Neural progenitor cell (in vitro differentiated cells): ENCODE measurements around the gene PTCH1. TPM values are rescaled to one million over a fixed set of nuclear protein-coding genes. Genes with fewer than 3 reads are reported as not detected.

Experiments used
- DNase-seq: peaks from one replicate; pipeline ENCODE4 v3.0.0-alpha.2; 2016; ENCODE audit warnings: low spot score
- H2AFZ ChIP-seq: fragments of 200-600 bp; sonication (generic); replicated peaks from 2 replicates; pipeline ENCODE4 v1.6.1; 2016; ENCODE audit warnings: antibody characterized with exemption
- H3F3A ChIP-seq: fragments of 200-600 bp; sonication (generic); 2 replicates; pipeline ENCODE4 v1.6.1; 2016; ENCODE audit warnings: antibody characterized with exemption, low read depth
- H3K27ac ChIP-seq: fragments of 200-600 bp; sonication (generic); 2 replicates; pipeline ENCODE4 v1.5.1; 2016; ENCODE audit warnings: mild to moderate bottlenecking
- H3K27me3 ChIP-seq: fragments of 200-600 bp; sonication (generic); 2 replicates; pipeline ENCODE4 v1.6.1; 2016; ENCODE audit warnings: mild to moderate bottlenecking, moderate library complexity
- H3K36me3 ChIP-seq: fragments of 200-600 bp; sonication (generic); 2 replicates; pipeline ENCODE4 v1.5.1; 2016
- H3K4me1 ChIP-seq: fragments of 200-600 bp; sonication (generic); 2 replicates; pipeline ENCODE4 v1.6.1; 2016; ENCODE audit warnings: mixed run types
- H3K4me2 ChIP-seq: fragments of 200-600 bp; sonication (generic); 2 replicates; pipeline ENCODE4 v1.6.1; 2016
- H3K4me3 ChIP-seq: fragments of 200-600 bp; sonication (generic); 2 replicates; pipeline ENCODE4 v1.5.1; 2016
- H3K79me2 ChIP-seq: fragments of 200-600 bp; sonication (generic); 2 replicates; pipeline ENCODE4 v1.6.1; 2016; ENCODE audit warnings: low read depth
- H3K9ac ChIP-seq: fragments of 200-600 bp; sonication (generic); 2 replicates; pipeline ENCODE4 v1.6.1; 2016
- H3K9me3 ChIP-seq: fragments of 200-600 bp; sonication (generic); 2 replicates; pipeline ENCODE4 v1.5.1; 2016; ENCODE audit warnings: low read depth
- H4K20me1 ChIP-seq: fragments of 200-600 bp; sonication (generic); 2 replicates; pipeline ENCODE4 v1.6.1; 2016; ENCODE audit warnings: low read depth
- H3K27ac Mint-ChIP-seq: 3 replicates; pipeline ENCODE4 v1.8.0; 2021; ENCODE audit warnings: mixed read lengths
- H3K27me3 Mint-ChIP-seq: 2 replicates; pipeline ENCODE4 v1.8.0; 2022; ENCODE audit warnings: low read depth, mild to moderate bottlenecking, inconsistent platforms, moderate library complexity, mixed read lengths; ENCODE audit not compliant: insufficient read depth
- H3K36me3 Mint-ChIP-seq: 3 replicates; pipeline ENCODE4 v1.8.0; 2021; ENCODE audit warnings: mixed read lengths
- H3K4me1 Mint-ChIP-seq: 3 replicates; pipeline ENCODE4 v1.8.0; 2021; ENCODE audit warnings: mixed read lengths
- H3K4me3 Mint-ChIP-seq: 3 replicates; pipeline ENCODE4 v1.8.0; 2021; ENCODE audit warnings: mild to moderate bottlenecking, moderate library complexity, mixed read lengths
- H3K9me3 Mint-ChIP-seq: 3 replicates; pipeline ENCODE4 v1.8.0; 2020; ENCODE audit warnings: mixed read lengths
- EZH2 ChIP-seq: fragments of 200-600 bp; sonication (generic); IDR thresholded peaks from 2 replicates; pipeline ENCODE4 v1.6.1; 2017; ENCODE audit warnings: antibody characterized with exemption, mild to moderate bottlenecking, moderate library complexity
- EZH2phosphoT487 ChIP-seq: fragments of 200-600 bp; sonication (generic); IDR thresholded peaks from 2 replicates; pipeline ENCODE4 v1.6.1; 2017; ENCODE audit warnings: antibody characterized with exemption
- total RNA-seq: library from RNA; depleted of rRNA; stranded (reverse); fragments of >200 nt; gene quantifications from 2 replicates; pipeline ENCODE4 v1.2.3, GENCODE V29; 2015; ENCODE audit warnings: low replicate concordance
- TF ChIP-seq, protein P1 (sequence below): fragments of 200-600 bp; sonication (generic); IDR thresholded peaks from 2 replicates; pipeline ENCODE4 v1.5.1; 2017; ENCODE audit warnings: antibody characterized with exemption, mild to moderate bottlenecking

Gene PTCH1
- total RNA-seq, 1 donor from 2014 or later = 23.0 TPM

DNA sequence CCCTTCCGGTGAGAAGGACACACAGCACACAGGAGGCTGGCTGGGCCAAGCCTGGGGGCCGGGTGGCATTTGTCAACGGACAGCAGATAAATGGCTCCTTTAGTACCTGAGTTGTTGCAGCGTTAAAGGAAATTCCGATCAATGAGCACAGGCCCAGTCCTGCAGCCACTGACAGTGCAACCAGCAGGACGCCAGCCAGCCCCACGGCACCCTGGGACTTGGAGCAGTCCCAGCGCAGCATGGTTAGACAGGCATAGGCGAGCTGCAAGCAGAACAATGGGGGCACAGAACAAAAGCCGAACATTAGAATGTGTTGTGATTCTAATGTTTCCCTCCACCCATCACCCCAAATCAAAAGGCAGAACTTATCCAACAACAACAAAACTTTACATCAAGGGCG lies 39.3 kb downstream of the PTCH1 start:
- peaks cover 58% of the 10 kb centered on the region for H3K4me1 Mint-ChIP-seq
- H3K27me3 ChIP-seq = no peaks in the 10 kb centered on the region
- peaks cover 33% of the 10 kb centered on the region for H3K79me2 ChIP-seq
- DNase-seq = peak; percentile 52
- no peaks in the 10 kb centered on the region for H3K9me3 Mint-ChIP-seq
- no peaks in the 10 kb centered on the region for H3K9me3 ChIP-seq
- no peaks in the 10 kb centered on the region for H3K27me3 Mint-ChIP-seq
- H3K4me3 Mint-ChIP-seq = peak overlapping the region; percentile 66
- no peak for TF ChIP-seq EZH2
- no peak for TF ChIP-seq EZH2phosphoT487
- TF ChIP-seq, protein P1, sequence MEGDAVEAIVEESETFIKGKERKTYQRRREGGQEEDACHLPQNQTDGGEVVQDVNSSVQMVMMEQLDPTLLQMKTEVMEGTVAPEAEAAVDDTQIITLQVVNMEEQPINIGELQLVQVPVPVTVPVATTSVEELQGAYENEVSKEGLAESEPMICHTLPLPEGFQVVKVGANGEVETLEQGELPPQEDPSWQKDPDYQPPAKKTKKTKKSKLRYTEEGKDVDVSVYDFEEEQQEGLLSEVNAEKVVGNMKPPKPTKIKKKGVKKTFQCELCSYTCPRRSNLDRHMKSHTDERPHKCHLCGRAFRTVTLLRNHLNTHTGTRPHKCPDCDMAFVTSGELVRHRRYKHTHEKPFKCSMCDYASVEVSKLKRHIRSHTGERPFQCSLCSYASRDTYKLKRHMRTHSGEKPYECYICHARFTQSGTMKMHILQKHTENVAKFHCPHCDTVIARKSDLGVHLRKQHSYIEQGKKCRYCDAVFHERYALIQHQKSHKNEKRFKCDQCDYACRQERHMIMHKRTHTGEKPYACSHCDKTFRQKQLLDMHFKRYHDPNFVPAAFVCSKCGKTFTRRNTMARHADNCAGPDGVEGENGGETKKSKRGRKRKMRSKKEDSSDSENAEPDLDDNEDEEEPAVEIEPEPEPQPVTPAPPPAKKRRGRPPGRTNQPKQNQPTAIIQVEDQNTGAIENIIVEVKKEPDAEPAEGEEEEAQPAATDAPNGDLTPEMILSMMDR = no peak
- H3K4me3 ChIP-seq = no peak overlapping the region
- H3K36me3 Mint-ChIP-seq = peaks cover 53% of the 10 kb centered on the region
- peak overlapping the region; percentile 93 for H3K27ac Mint-ChIP-seq
- peaks cover 20% of the 10 kb centered on the region for H3K36me3 ChIP-seq
- H3K4me1 ChIP-seq = peaks cover 43% of the 10 kb centered on the region
- H3K4me2 ChIP-seq = peak overlapping the region; percentile 51
- H3K27ac ChIP-seq = no peak overlapping the region
- H3K9ac ChIP-seq = no peak overlapping the region
- H3F3A ChIP-seq = peaks cover 39% of the 10 kb centered on the region
- H4K20me1 ChIP-seq = peaks cover 66% of the 10 kb centered on the region
- no peak overlapping the region for H2AFZ ChIP-seq

GRCh38 chr9:95468791-95469190 lies 48.0 kb downstream of the PTCH1 start:
- H3K36me3 Mint-ChIP-seq = peaks cover 61% of the 10 kb centered on the region
- no peak overlapping the region for H2AFZ ChIP-seq
- no peak overlapping the region for H3K27ac Mint-ChIP-seq

DNA sequence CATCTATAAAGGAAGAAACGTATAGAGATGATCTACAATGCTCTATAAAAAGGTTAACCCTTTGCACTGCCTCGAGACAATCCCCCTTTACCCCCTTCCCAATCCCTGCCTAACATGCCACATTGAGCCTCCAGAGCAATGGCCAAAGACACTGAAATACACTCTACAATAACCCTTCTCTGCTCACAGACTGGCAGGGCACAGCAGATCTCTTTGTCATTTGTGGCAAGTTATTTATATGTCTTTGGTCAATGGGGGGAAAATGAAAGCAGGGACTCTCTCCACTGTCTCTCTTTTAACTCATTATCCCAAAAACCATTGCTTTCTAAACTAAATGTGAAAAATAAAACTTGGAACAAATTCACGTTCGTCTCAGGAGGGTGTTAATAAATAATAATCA lies 51.7 kb downstream of the PTCH1 start:
- Histone ChIP-seq H3K9me3 (no peaks in the 10 kb centered on the region), H3K4me1 (peaks cover 25% of the 10 kb centered on the region), H3K4me3 (no peak overlapping the region), H3K27ac (no peak overlapping the region), H2AFZ (no peak overlapping the region), H3K9ac (no peak overlapping the region), H3K4me2 (no peak overlapping the region), H3K36me3 (peaks cover 7% of the 10 kb centered on the region), H3K27me3 (no peaks in the 10 kb centered on the region), H3K79me2 (no peaks in the 10 kb centered on the region), H3F3A (peaks cover 15% of the 10 kb centered on the region), H4K20me1 (peaks cover 48% of the 10 kb centered on the region)
- Mint-ChIP-seq H3K27me3 (peaks cover 2% of the 10 kb centered on the region), H3K4me1 (peaks cover 35% of the 10 kb centered on the region), H3K27ac (no peak overlapping the region), H3K4me3 (no peak overlapping the region), H3K9me3 (peaks cover 2% of the 10 kb centered on the region), H3K36me3 (peaks cover 50% of the 10 kb centered on the region)
- DNase-seq = no peak
- TF ChIP-seq EZH2 = no peak
- no peak for TF ChIP-seq EZH2phosphoT487
- TF ChIP-seq, protein P1 = no peak

More at GRCh38 chr9:95468791-95469190, 48.0 kb downstream of the PTCH1 start:
- peaks cover 2% of the 10 kb centered on the region for H3K9me3 Mint-ChIP-seq
- TF ChIP-seq, protein P1 = no peak
- no peak for TF ChIP-seq EZH2
- no peak overlapping the region for H3K4me3 Mint-ChIP-seq
- no peaks in the 10 kb centered on the region for H3K79me2 ChIP-seq
- no peak overlapping the region for H3K4me2 ChIP-seq
- H3K36me3 ChIP-seq = peaks cover 7% of the 10 kb centered on the region
- no peak for DNase-seq
- no peak overlapping the region for H3K9ac ChIP-seq
- H3K27ac ChIP-seq = no peak overlapping the region
- no peaks in the 10 kb centered on the region for H3K27me3 ChIP-seq
- no peak overlapping the region for H3K4me3 ChIP-seq
- H3K9me3 ChIP-seq = no peaks in the 10 kb centered on the region
- H3K4me1 Mint-ChIP-seq = peaks cover 8% of the 10 kb centered on the region
- H3K4me1 ChIP-seq = peaks cover 5% of the 10 kb centered on the region
- peaks cover 20% of the 10 kb centered on the region for H4K20me1 ChIP-seq
- peaks cover 1% of the 10 kb centered on the region for H3F3A ChIP-seq
- peaks cover 2% of the 10 kb centered on the region for H3K27me3 Mint-ChIP-seq
